ENCODE measurements around the gene PTGIS.

DNA sequence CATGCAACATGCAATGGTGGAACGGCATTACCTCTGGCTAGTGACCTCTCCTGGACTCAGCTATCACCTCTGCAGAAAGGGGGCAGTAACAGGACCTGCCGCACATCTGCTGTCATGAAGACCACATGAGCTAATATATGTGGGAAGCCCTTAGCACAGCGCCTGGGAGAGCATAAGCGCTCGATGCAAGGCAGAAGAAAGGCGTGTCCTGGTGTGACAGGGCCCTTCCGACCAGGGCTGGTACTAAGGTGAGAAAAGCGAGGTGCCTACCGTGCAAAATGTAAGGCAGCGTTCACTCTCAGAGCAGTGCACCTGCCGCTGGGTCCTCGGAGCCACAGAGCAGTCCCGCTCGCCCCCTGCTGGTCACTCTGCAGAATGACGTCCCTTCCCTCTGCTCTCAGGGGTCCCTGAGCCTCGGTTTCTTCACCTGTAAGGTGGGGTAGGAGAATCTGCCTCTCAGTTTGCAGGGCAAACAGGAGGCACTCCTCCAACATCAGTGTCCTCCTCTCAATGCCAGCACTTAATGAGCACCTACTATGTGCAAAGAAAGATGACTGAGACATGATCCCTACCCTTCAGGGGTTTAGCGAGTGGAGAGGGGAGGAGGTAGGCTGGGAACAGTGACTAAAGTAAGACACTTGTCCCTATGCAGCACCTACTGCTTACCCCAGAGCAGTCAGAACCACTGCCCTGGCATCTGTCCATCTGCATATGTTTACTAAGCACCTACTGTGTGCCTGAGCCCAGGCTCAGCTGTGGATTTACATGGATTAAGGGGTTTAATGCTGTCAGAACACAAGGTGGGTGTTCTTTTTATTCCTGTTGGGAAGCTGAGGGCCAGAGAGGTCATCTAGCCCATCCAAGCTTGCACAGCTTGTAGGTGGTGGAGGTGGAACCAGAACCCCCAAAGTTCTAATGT is 41.1 kb upstream of the PTGIS start:
- TF ChIP-seq, protein P1, sequence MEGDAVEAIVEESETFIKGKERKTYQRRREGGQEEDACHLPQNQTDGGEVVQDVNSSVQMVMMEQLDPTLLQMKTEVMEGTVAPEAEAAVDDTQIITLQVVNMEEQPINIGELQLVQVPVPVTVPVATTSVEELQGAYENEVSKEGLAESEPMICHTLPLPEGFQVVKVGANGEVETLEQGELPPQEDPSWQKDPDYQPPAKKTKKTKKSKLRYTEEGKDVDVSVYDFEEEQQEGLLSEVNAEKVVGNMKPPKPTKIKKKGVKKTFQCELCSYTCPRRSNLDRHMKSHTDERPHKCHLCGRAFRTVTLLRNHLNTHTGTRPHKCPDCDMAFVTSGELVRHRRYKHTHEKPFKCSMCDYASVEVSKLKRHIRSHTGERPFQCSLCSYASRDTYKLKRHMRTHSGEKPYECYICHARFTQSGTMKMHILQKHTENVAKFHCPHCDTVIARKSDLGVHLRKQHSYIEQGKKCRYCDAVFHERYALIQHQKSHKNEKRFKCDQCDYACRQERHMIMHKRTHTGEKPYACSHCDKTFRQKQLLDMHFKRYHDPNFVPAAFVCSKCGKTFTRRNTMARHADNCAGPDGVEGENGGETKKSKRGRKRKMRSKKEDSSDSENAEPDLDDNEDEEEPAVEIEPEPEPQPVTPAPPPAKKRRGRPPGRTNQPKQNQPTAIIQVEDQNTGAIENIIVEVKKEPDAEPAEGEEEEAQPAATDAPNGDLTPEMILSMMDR (IDR thresholded peaks at IDR 0.05 in 8 of 11, conservative IDR thresholded peaks at IDR 0.05 in 3 of 11): peak; percentile 87 to 96 (median 94)
- no peak for TF ChIP-seq POLR2A (IDR thresholded peaks at IDR 0.05)
